Measurements from ENCODE around the gene JPH4.

- TF ChIP-seq CTCF (IDR thresholded peaks at IDR 0.05) (no peak), POLR2AphosphoS5 (IDR thresholded peaks at IDR 0.05) (no peak)
These were observed 55.2 kb downstream of the JPH4 start for GRCh38 chr14:23523229-23524016.

Measured in transverse colon (tissue), 4 donors.